Stomach (tissue), 4 donors: ENCODE measurements around the gene GABRQ.

Source experiments
- EP300 ChIP-seq: sonication (generic); formaldehyde crosslinking; IDR thresholded peaks from one replicate; pipeline ENCODE4 v1.6.1; 2017; ENCODE audit warnings: antibody characterized with exemption
- POLR2A ChIP-seq, 4 donors: fragments of 450-650 bp; IDR thresholded peaks; one replicate each; pipeline ENCODE4 v1.6.1; 2016; ENCODE audit warnings: antibody characterized with exemption in 4 of 4, control low read depth in 2 of 4, mild to moderate bottlenecking in 1 of 4, moderate library complexity in 1 of 4
- TF ChIP-seq, protein P1 (sequence below), 7 experiments: fragments of 450-650 bp in 4 of 7; fragments of 200-600 bp in 3 of 7; sonication (generic) in 3 of 7; IDR thresholded peaks; one replicate each; pipeline ENCODE4 v1.5.1; 2016 to 2019; ENCODE audit warnings: antibody characterized with exemption in 7 of 7, control low read depth in 2 of 7, mild to moderate bottlenecking in 1 of 7

DNA sequence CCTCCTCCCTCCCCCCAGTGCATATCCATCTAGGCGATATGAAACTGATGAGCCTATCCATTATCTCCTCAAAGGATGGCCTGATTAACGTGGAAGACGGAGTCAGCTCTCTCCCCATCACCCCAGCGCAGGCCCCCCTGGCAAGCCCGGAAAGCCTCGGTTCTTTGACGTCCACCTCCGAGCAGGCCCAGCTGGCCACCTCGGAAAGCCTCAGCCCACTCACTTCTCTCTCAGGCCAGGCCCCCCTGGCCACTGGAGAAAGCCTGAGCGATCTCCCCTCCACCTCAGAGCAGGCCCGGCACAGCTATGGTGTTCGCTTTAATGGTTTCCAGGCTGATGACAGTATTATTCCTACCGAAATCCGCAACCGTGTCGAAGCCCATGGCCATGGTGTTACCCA is 14.8 kb downstream of the GABRQ start:
- TF ChIP-seq EP300 (no peak), POLR2A (IDR thresholded peaks at IDR 0.05) (no peak)
- TF ChIP-seq, protein P1, sequence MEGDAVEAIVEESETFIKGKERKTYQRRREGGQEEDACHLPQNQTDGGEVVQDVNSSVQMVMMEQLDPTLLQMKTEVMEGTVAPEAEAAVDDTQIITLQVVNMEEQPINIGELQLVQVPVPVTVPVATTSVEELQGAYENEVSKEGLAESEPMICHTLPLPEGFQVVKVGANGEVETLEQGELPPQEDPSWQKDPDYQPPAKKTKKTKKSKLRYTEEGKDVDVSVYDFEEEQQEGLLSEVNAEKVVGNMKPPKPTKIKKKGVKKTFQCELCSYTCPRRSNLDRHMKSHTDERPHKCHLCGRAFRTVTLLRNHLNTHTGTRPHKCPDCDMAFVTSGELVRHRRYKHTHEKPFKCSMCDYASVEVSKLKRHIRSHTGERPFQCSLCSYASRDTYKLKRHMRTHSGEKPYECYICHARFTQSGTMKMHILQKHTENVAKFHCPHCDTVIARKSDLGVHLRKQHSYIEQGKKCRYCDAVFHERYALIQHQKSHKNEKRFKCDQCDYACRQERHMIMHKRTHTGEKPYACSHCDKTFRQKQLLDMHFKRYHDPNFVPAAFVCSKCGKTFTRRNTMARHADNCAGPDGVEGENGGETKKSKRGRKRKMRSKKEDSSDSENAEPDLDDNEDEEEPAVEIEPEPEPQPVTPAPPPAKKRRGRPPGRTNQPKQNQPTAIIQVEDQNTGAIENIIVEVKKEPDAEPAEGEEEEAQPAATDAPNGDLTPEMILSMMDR (IDR thresholded peaks at IDR 0.05) = no peak
